ENCODE results near the gene LGR5. TPM values are rescaled to one million over a fixed set of nuclear protein-coding genes. Genes with fewer than 3 reads are reported as not detected.

The LGR5 gene
- total RNA-seq, 1 donor from 2014 or later = not detected

- peaks cover 11% of the 10 kb centered on the region for H3K9me3 ChIP-seq (replicated peaks)
- peaks cover 17% of the 10 kb centered on the region for H3K27me3 ChIP-seq (ENCODE audit: low read depth)
- H3K36me3 ChIP-seq = no peaks in the 10 kb centered on the region
- no peak for DNase-seq
- no peak for TF ChIP-seq CTCF (IDR thresholded peaks at IDR 0.05; ENCODE audit: borderline replicate concordance)
- no peaks in the 10 kb centered on the region for H3K4me1 ChIP-seq
- intact Hi-C loops (cut with micrococcal nuclease) = no loop called here
- no peak overlapping the region for H3K4me3 ChIP-seq
- no peak overlapping the region for H3K27ac ChIP-seq (replicated peaks)
These were observed 39.1 kb upstream of the LGR5 start for GRCh38 chr12:71400481-71400880.

GRCh38 chr12:71405884-71406283 lies 33.7 kb upstream of the LGR5 start:
- peaks cover 22% of the 10 kb centered on the region for H3K27me3 ChIP-seq (ENCODE audit: low read depth)
- H3K36me3 ChIP-seq = no peaks in the 10 kb centered on the region
- H3K4me1 ChIP-seq = no peaks in the 10 kb centered on the region
- H3K9me3 ChIP-seq (replicated peaks) = peaks cover 32% of the 10 kb centered on the region
- no peak overlapping the region for H3K27ac ChIP-seq (replicated peaks)
- TF ChIP-seq CTCF (IDR thresholded peaks at IDR 0.05; ENCODE audit: borderline replicate concordance) = no peak
- H3K4me3 ChIP-seq = no peak overlapping the region
- no peak for DNase-seq
- intact Hi-C loops (cut with micrococcal nuclease) = no loop called here

- H3K27me3 ChIP-seq (ENCODE audit: low read depth) = peaks cover 18% of the 10 kb centered on the region
- intact Hi-C loops (cut with micrococcal nuclease) = no loop called here
- no peaks in the 10 kb centered on the region for H3K36me3 ChIP-seq
- no peak overlapping the region for H3K27ac ChIP-seq (replicated peaks)
- H3K9me3 ChIP-seq (replicated peaks) = peaks cover 42% of the 10 kb centered on the region
- H3K4me1 ChIP-seq = no peaks in the 10 kb centered on the region
- TF ChIP-seq CTCF (IDR thresholded peaks at IDR 0.05; ENCODE audit: borderline replicate concordance) = no peak
- no peak overlapping the region for H3K4me3 ChIP-seq
- DNase-seq = no peak
These were observed 31.9 kb upstream of the LGR5 start for GRCh38 chr12:71407732-71408131.

GRCh38 chr12:71410844-71411243 lies 28.8 kb upstream of the LGR5 start:
- no peak for TF ChIP-seq CTCF (IDR thresholded peaks at IDR 0.05; ENCODE audit: borderline replicate concordance)
- Histone ChIP-seq H3K4me3 (no peak overlapping the region), H3K27ac (replicated peaks) (no peak overlapping the region), H3K9me3 (replicated peaks) (peaks cover 36% of the 10 kb centered on the region), H3K4me1 (no peaks in the 10 kb centered on the region), H3K27me3 (ENCODE audit: low read depth) (peaks cover 1% of the 10 kb centered on the region), H3K36me3 (no peaks in the 10 kb centered on the region)
- intact Hi-C loops (cut with micrococcal nuclease) = loop anchor here (10.0 kb wide), 1 partner anchor 334 kb away; no protein-coding TSS in a partner anchor
- DNase-seq = no peak

- no peaks in the 10 kb centered on the region for H3K4me1 ChIP-seq
- no peak for DNase-seq
- peaks cover 34% of the 10 kb centered on the region for H3K9me3 ChIP-seq (replicated peaks)
- H3K27ac ChIP-seq (replicated peaks) = no peak overlapping the region
- no peaks in the 10 kb centered on the region for H3K36me3 ChIP-seq
- no peaks in the 10 kb centered on the region for H3K27me3 ChIP-seq (ENCODE audit: low read depth)
- H3K4me3 ChIP-seq = no peak overlapping the region
- no peak for TF ChIP-seq CTCF (IDR thresholded peaks at IDR 0.05; ENCODE audit: borderline replicate concordance)
- intact Hi-C loops (cut with micrococcal nuclease) = loop anchor here (10.0 kb wide), 1 partner anchor 333 kb away; no protein-coding TSS in a partner anchor
These were observed 28.0 kb upstream of the LGR5 start for GRCh38 chr12:71411635-71412034.
